Measurements from ENCODE around the gene RAD23B.

Gene RAD23B

GRCh38 chr9:107351382-107352045 is 68.4 kb downstream of the RAD23B start:
- Histone ChIP-seq H3K4me3 (ENCODE audit: extremely low read depth, insufficient read depth, low read length, poor library complexity, severe bottlenecking) (no peak overlapping the region), H3K4me1 (ENCODE audit: control insufficient read depth, insufficient read depth, low read length, poor library complexity, severe bottlenecking) (peaks cover 8% of the 10 kb centered on the region), H3K9me3 (ENCODE audit: control insufficient read depth, low read length) (peaks cover 6% of the 10 kb centered on the region), H3K36me3 (ENCODE audit: control insufficient read depth, insufficient read depth, low read length) (no peaks in the 10 kb centered on the region), H3K27ac (ENCODE audit: low read depth, low read length, severe bottlenecking) (no peak overlapping the region)
- 92 to 100% methylated on average over 2 to 5 of the region's 6 CpGs for WGBS, 2 experiments (ENCODE audit: insufficient coverage in 2 of 2)

- no peak overlapping the region for H3K27ac ChIP-seq (ENCODE audit: low read depth, low read length, severe bottlenecking)
- 83 to 86% methylated on average over 1 of the region's 3 CpGs for WGBS, 2 experiments (ENCODE audit: insufficient coverage in 2 of 2)
These were observed 72.3 kb downstream of the RAD23B start for GRCh38 chr9:107355394-107355793.

GRCh38 chr9:107358986-107359385 is 75.9 kb downstream of the RAD23B start:
- no peaks in the 10 kb centered on the region for H3K9me3 ChIP-seq (ENCODE audit: control insufficient read depth, low read length)
- peaks cover 5% of the 10 kb centered on the region for H3K4me1 ChIP-seq (ENCODE audit: control insufficient read depth, insufficient read depth, low read length, poor library complexity, severe bottlenecking)
- H3K36me3 ChIP-seq (ENCODE audit: control insufficient read depth, insufficient read depth, low read length) = no peaks in the 10 kb centered on the region
- no peak overlapping the region for H3K4me3 ChIP-seq (ENCODE audit: extremely low read depth, insufficient read depth, low read length, poor library complexity, severe bottlenecking)
- WGBS, 2 experiments (ENCODE audit: insufficient coverage in 2 of 2) = 89 to 91% methylated on average over 6 to 7 of the region's 7 CpGs
- no peak overlapping the region for H3K27ac ChIP-seq (ENCODE audit: low read depth, low read length, severe bottlenecking)

More at GRCh38 chr9:107355394-107355793, 72.3 kb downstream of the RAD23B start:
- peaks cover 8% of the 10 kb centered on the region for H3K4me1 ChIP-seq (ENCODE audit: control insufficient read depth, insufficient read depth, low read length, poor library complexity, severe bottlenecking)
- peaks cover 6% of the 10 kb centered on the region for H3K9me3 ChIP-seq (ENCODE audit: control insufficient read depth, low read length)
- no peaks in the 10 kb centered on the region for H3K36me3 ChIP-seq (ENCODE audit: control insufficient read depth, insufficient read depth, low read length)
- no peak overlapping the region for H3K4me3 ChIP-seq (ENCODE audit: extremely low read depth, insufficient read depth, low read length, poor library complexity, severe bottlenecking)

GRCh38 chr9:107360098-107360497 is 77.0 kb downstream of the RAD23B start:
- H3K4me3 ChIP-seq (ENCODE audit: extremely low read depth, insufficient read depth, low read length, poor library complexity, severe bottlenecking) = no peak overlapping the region
- WGBS, 2 experiments (ENCODE audit: insufficient coverage in 2 of 2) = 84 to 86% methylated on average over 5 to 7 of the region's 7 CpGs

GRCh38 chr9:107361816-107362215 is 78.7 kb downstream of the RAD23B start:
- no peaks in the 10 kb centered on the region for H3K36me3 ChIP-seq (ENCODE audit: control insufficient read depth, insufficient read depth, low read length)
- no peaks in the 10 kb centered on the region for H3K9me3 ChIP-seq (ENCODE audit: control insufficient read depth, low read length)
- H3K27ac ChIP-seq (ENCODE audit: low read depth, low read length, severe bottlenecking) = no peak overlapping the region
- H3K4me3 ChIP-seq (ENCODE audit: extremely low read depth, insufficient read depth, low read length, poor library complexity, severe bottlenecking) = no peak overlapping the region
- WGBS, 2 experiments (ENCODE audit: insufficient coverage in 2 of 2) = 87 to 88% methylated on average over 4 of the region's 4 CpGs
- peaks cover 7% of the 10 kb centered on the region for H3K4me1 ChIP-seq (ENCODE audit: control insufficient read depth, insufficient read depth, low read length, poor library complexity, severe bottlenecking)

More at GRCh38 chr9:107360098-107360497, 77.0 kb downstream of the RAD23B start:
- H3K27ac ChIP-seq (ENCODE audit: low read depth, low read length, severe bottlenecking) = no peak overlapping the region
- no peaks in the 10 kb centered on the region for H3K36me3 ChIP-seq (ENCODE audit: control insufficient read depth, insufficient read depth, low read length)
- peaks cover 7% of the 10 kb centered on the region for H3K4me1 ChIP-seq (ENCODE audit: control insufficient read depth, insufficient read depth, low read length, poor library complexity, severe bottlenecking)
- H3K9me3 ChIP-seq (ENCODE audit: control insufficient read depth, low read length) = no peaks in the 10 kb centered on the region

GRCh38 chr9:107363516-107364152 is 80.6 kb downstream of the RAD23B start:
- no peaks in the 10 kb centered on the region for H3K9me3 ChIP-seq (ENCODE audit: control insufficient read depth, low read length)
- H3K36me3 ChIP-seq (ENCODE audit: control insufficient read depth, insufficient read depth, low read length) = no peaks in the 10 kb centered on the region
- H3K4me3 ChIP-seq (ENCODE audit: extremely low read depth, insufficient read depth, low read length, poor library complexity, severe bottlenecking) = no peak overlapping the region
- peak overlapping the region; percentile 62 for H3K27ac ChIP-seq (ENCODE audit: low read depth, low read length, severe bottlenecking)
- peaks cover 14% of the 10 kb centered on the region for H3K4me1 ChIP-seq (ENCODE audit: control insufficient read depth, insufficient read depth, low read length, poor library complexity, severe bottlenecking)
- 88 to 92% methylated on average over 8 to 9 of the region's 10 CpGs for WGBS, 2 experiments (ENCODE audit: insufficient coverage in 2 of 2)

- H3K27ac ChIP-seq (ENCODE audit: low read depth, low read length, severe bottlenecking) = no peak overlapping the region
These were observed 84.8 kb downstream of the RAD23B start for GRCh38 chr9:107367727-107368502.

GRCh38 chr9:107368696-107369095 is 85.6 kb downstream of the RAD23B start:
- peaks cover 12% of the 10 kb centered on the region for H3K4me1 ChIP-seq (ENCODE audit: control insufficient read depth, insufficient read depth, low read length, poor library complexity, severe bottlenecking)
- H3K27ac ChIP-seq (ENCODE audit: low read depth, low read length, severe bottlenecking) = no peak overlapping the region
- H3K36me3 ChIP-seq (ENCODE audit: control insufficient read depth, insufficient read depth, low read length) = no peaks in the 10 kb centered on the region
- WGBS, 2 experiments (ENCODE audit: insufficient coverage in 2 of 2) = 82 to 87% methylated on average over 9 of the region's 9 CpGs
- no peak overlapping the region for H3K4me3 ChIP-seq (ENCODE audit: extremely low read depth, insufficient read depth, low read length, poor library complexity, severe bottlenecking)
- no peaks in the 10 kb centered on the region for H3K9me3 ChIP-seq (ENCODE audit: control insufficient read depth, low read length)

More at GRCh38 chr9:107367727-107368502, 84.8 kb downstream of the RAD23B start:
- Histone ChIP-seq H3K4me1 (ENCODE audit: control insufficient read depth, insufficient read depth, low read length, poor library complexity, severe bottlenecking) (peaks cover 14% of the 10 kb centered on the region), H3K36me3 (ENCODE audit: control insufficient read depth, insufficient read depth, low read length) (no peaks in the 10 kb centered on the region), H3K9me3 (ENCODE audit: control insufficient read depth, low read length) (no peaks in the 10 kb centered on the region), H3K4me3 (ENCODE audit: extremely low read depth, insufficient read depth, low read length, poor library complexity, severe bottlenecking) (no peak overlapping the region)
- WGBS, 2 experiments (ENCODE audit: insufficient coverage in 2 of 2) = 87 to 94% methylated on average over 5 to 6 of the region's 7 CpGs

GRCh38 chr9:107373809-107374208 is 90.7 kb downstream of the RAD23B start:
- no peak overlapping the region for H3K27ac ChIP-seq (ENCODE audit: low read depth, low read length, severe bottlenecking)
- H3K9me3 ChIP-seq (ENCODE audit: control insufficient read depth, low read length) = no peaks in the 10 kb centered on the region
- peaks cover 12% of the 10 kb centered on the region for H3K4me1 ChIP-seq (ENCODE audit: control insufficient read depth, insufficient read depth, low read length, poor library complexity, severe bottlenecking)
- no peak overlapping the region for H3K4me3 ChIP-seq (ENCODE audit: extremely low read depth, insufficient read depth, low read length, poor library complexity, severe bottlenecking)
- no peaks in the 10 kb centered on the region for H3K36me3 ChIP-seq (ENCODE audit: control insufficient read depth, insufficient read depth, low read length)
- 67 to 71% methylated on average over 1 to 2 of the region's 2 CpGs for WGBS, 2 experiments (ENCODE audit: insufficient coverage in 2 of 2)

GRCh38 chr9:107375001-107375400 is 91.9 kb downstream of the RAD23B start:
- H3K27ac ChIP-seq (ENCODE audit: low read depth, low read length, severe bottlenecking) = no peak overlapping the region
- H3K36me3 ChIP-seq (ENCODE audit: control insufficient read depth, insufficient read depth, low read length) = no peaks in the 10 kb centered on the region
- H3K9me3 ChIP-seq (ENCODE audit: control insufficient read depth, low read length) = no peaks in the 10 kb centered on the region
- WGBS, 2 experiments (ENCODE audit: insufficient coverage in 2 of 2) = 84 to 98% methylated on average over 3 of the region's 3 CpGs
- no peak overlapping the region for H3K4me3 ChIP-seq (ENCODE audit: extremely low read depth, insufficient read depth, low read length, poor library complexity, severe bottlenecking)
- peaks cover 12% of the 10 kb centered on the region for H3K4me1 ChIP-seq (ENCODE audit: control insufficient read depth, insufficient read depth, low read length, poor library complexity, severe bottlenecking)

All from mesodermal cell (in vitro differentiated cells).